ENCODE measurements around the gene RABAC1. TPM values are rescaled to one million over a fixed set of nuclear protein-coding genes. Genes with fewer than 3 reads are reported as not detected.
"Not testable (repeated sequence)": the region's sequence is repeated elsewhere in the genome, so short reads cannot be mapped to it uniquely, and the experiment has no call there.

The RABAC1 gene
- total RNA-seq, 2 donors from 2014 or later, result 64.5 to 81.0 TPM

- no peak for DNase-seq
Observed at GRCh38 chr19:41955521-41955920, 3.6 kb downstream of the RABAC1 start.

GRCh38 chr19:41951686-41952172 lies 7.4 kb downstream of the RABAC1 start:
- Mint-ChIP-seq H3K9me3 (no peaks in the 10 kb centered on the region), H3K4me3 (peak overlapping the region; percentile 73 to 82), H3K36me3 (ENCODE audit: insufficient read depth in 2 of 2) (no peaks in the 10 kb centered on the region), H3K27ac (peak overlapping the region; percentile 86), H3K27me3 (ENCODE audit: low read depth) (no peaks in the 10 kb centered on the region), H3K4me1 (ENCODE audit: low read depth) (peaks cover 43% of the 10 kb centered on the region)
- ATAC-seq (replicated peaks in 1 of 2) (peak; percentile 84 to 87), DNase-seq (peak; percentile 88 to 91)

More at GRCh38 chr19:41955521-41955920, 3.6 kb downstream of the RABAC1 start:
- no peak for ATAC-seq (replicated peaks in 1 of 2)
- Mint-ChIP-seq H3K27ac (no peak overlapping the region), H3K27me3 (ENCODE audit: low read depth) (no peaks in the 10 kb centered on the region), H3K4me3 (no peak overlapping the region), H3K4me1 (ENCODE audit: low read depth) (peaks cover 32% of the 10 kb centered on the region), H3K36me3 (ENCODE audit: insufficient read depth in 2 of 2) (no peaks in the 10 kb centered on the region), H3K9me3 (no peaks in the 10 kb centered on the region)

GRCh38 chr19:41947091-41947490 lies 12.0 kb downstream of the RABAC1 start:
- ATAC-seq (replicated peaks in 1 of 2) (no peak), DNase-seq (no peak)
- H3K27me3 Mint-ChIP-seq (ENCODE audit: low read depth), result no peaks in the 10 kb centered on the region
- peak overlapping the region; percentile 27 to 51 for H3K4me3 Mint-ChIP-seq
- H3K27ac Mint-ChIP-seq, result peak overlapping the region; percentile 62
- no peaks in the 10 kb centered on the region for H3K9me3 Mint-ChIP-seq
- no peaks in the 10 kb centered on the region for H3K36me3 Mint-ChIP-seq (ENCODE audit: insufficient read depth in 2 of 2)
- peaks cover 82% of the 10 kb centered on the region for H3K4me1 Mint-ChIP-seq (ENCODE audit: low read depth)

- H3K9me3 Mint-ChIP-seq, result no peaks in the 10 kb centered on the region
- H3K4me1 Mint-ChIP-seq (ENCODE audit: low read depth), result peaks cover 77% of the 10 kb centered on the region
- peaks cover 8% of the 10 kb centered on the region for H3K27me3 Mint-ChIP-seq (ENCODE audit: low read depth)
- ATAC-seq (replicated peaks in 1 of 2) (peak; percentile 90 to 95), DNase-seq (peak; percentile 90 to 94)
- H3K27ac Mint-ChIP-seq, result peak overlapping the region; percentile 89
- peak overlapping the region; percentile 74 to 81 for H3K4me3 Mint-ChIP-seq
- H3K36me3 Mint-ChIP-seq (ENCODE audit: insufficient read depth in 2 of 2), result no peaks in the 10 kb centered on the region
Observed at GRCh38 chr19:41945135-41945766, 13.9 kb downstream of the RABAC1 start.

- Mint-ChIP-seq H3K27me3 (ENCODE audit: low read depth) (peaks cover 8% of the 10 kb centered on the region), H3K4me1 (ENCODE audit: low read depth) (peaks cover 72% of the 10 kb centered on the region), H3K36me3 (ENCODE audit: insufficient read depth in 2 of 2) (no peaks in the 10 kb centered on the region), H3K27ac (peak overlapping the region; percentile 20), H3K9me3 (no peaks in the 10 kb centered on the region), H3K4me3 (peak overlapping the region; percentile 74 to 81)
- ATAC-seq (replicated peaks in 1 of 2) (no peak), DNase-seq (no peak)
Observed at GRCh38 chr19:41944336-41944735, 14.8 kb downstream of the RABAC1 start.

GRCh38 chr19:41941410-41942202 lies 17.5 kb downstream of the RABAC1 start:
- H3K9me3 Mint-ChIP-seq, result no peaks in the 10 kb centered on the region
- DNase-seq (no peak), ATAC-seq (replicated peaks in 1 of 2) (no peak)
- H3K27me3 Mint-ChIP-seq (ENCODE audit: low read depth), result peaks cover 8% of the 10 kb centered on the region
- no peaks in the 10 kb centered on the region for H3K36me3 Mint-ChIP-seq (ENCODE audit: insufficient read depth in 2 of 2)
- peaks cover 56% of the 10 kb centered on the region for H3K4me1 Mint-ChIP-seq (ENCODE audit: low read depth)
- peak overlapping the region; percentile 66 to 79 for H3K4me3 Mint-ChIP-seq
- H3K27ac Mint-ChIP-seq, result peak overlapping the region; percentile 47

- peaks cover 8% of the 10 kb centered on the region for H3K27me3 Mint-ChIP-seq (ENCODE audit: low read depth)
- H3K27ac Mint-ChIP-seq, result no peak overlapping the region
- H3K4me1 Mint-ChIP-seq (ENCODE audit: low read depth), result peaks cover 56% of the 10 kb centered on the region
- H3K9me3 Mint-ChIP-seq, result no peaks in the 10 kb centered on the region
- ATAC-seq (replicated peaks in 1 of 2) (no peak), DNase-seq (no peak)
- peak overlapping the region; percentile 90 to 93 for H3K4me3 Mint-ChIP-seq
- no peaks in the 10 kb centered on the region for H3K36me3 Mint-ChIP-seq (ENCODE audit: insufficient read depth in 2 of 2)
Observed at GRCh38 chr19:41940731-41941409, 18.3 kb downstream of the RABAC1 start.

GRCh38 chr19:41939861-41940730 lies 19.0 kb downstream of the RABAC1 start:
- Mint-ChIP-seq H3K27ac (no peak overlapping the region), H3K4me3 (peak overlapping the region; percentile 90 to 93), H3K36me3 (ENCODE audit: insufficient read depth in 2 of 2) (no peaks in the 10 kb centered on the region), H3K9me3 (no peaks in the 10 kb centered on the region), H3K4me1 (ENCODE audit: low read depth) (peaks cover 54% of the 10 kb centered on the region), H3K27me3 (ENCODE audit: low read depth) (peaks cover 14% of the 10 kb centered on the region)
- peak; percentile 66 to 67 for DNase-seq
- ATAC-seq (replicated peaks in 1 of 2), result peak; percentile 26 to 39

GRCh38 chr19:41939209-41939608 lies 19.9 kb downstream of the RABAC1 start:
- Mint-ChIP-seq H3K4me1 (ENCODE audit: low read depth) (peaks cover 54% of the 10 kb centered on the region), H3K27me3 (ENCODE audit: low read depth) (peaks cover 19% of the 10 kb centered on the region), H3K4me3 (peak overlapping the region in 1 of 2 donors; percentile 28)
- DNase-seq; H3K9me3 Mint-ChIP-seq; H3K36me3 Mint-ChIP-seq (ENCODE audit: insufficient read depth in 2 of 2); ATAC-seq (replicated peaks in 1 of 2); H3K27ac Mint-ChIP-seq: not testable (repeated sequence)

- Mint-ChIP-seq H3K27me3 (ENCODE audit: low read depth) (peaks cover 19% of the 10 kb centered on the region), H3K9me3 (no peaks in the 10 kb centered on the region), H3K4me3 (peak overlapping the region in 1 of 2 donors; percentile 1), H3K4me1 (ENCODE audit: low read depth) (peaks cover 53% of the 10 kb centered on the region), H3K36me3 (ENCODE audit: insufficient read depth in 2 of 2) (no peaks in the 10 kb centered on the region), H3K27ac (no peak overlapping the region)
- DNase-seq (no peak), ATAC-seq (replicated peaks in 1 of 2) (no peak)
Observed at GRCh38 chr19:41937525-41938468, 21.3 kb downstream of the RABAC1 start.

GRCh38 chr19:41936961-41937360 lies 22.2 kb downstream of the RABAC1 start:
- H3K27ac Mint-ChIP-seq, result no peak overlapping the region
- H3K27me3 Mint-ChIP-seq (ENCODE audit: low read depth), result peaks cover 19% of the 10 kb centered on the region
- no peaks in the 10 kb centered on the region for H3K9me3 Mint-ChIP-seq
- ATAC-seq (replicated peaks in 1 of 2) (no peak), DNase-seq (no peak)
- no peaks in the 10 kb centered on the region for H3K36me3 Mint-ChIP-seq (ENCODE audit: insufficient read depth in 2 of 2)
- H3K4me3 Mint-ChIP-seq, result peak overlapping the region; percentile 14 to 20
- H3K4me1 Mint-ChIP-seq (ENCODE audit: low read depth), result peaks cover 50% of the 10 kb centered on the region

All from activated T-cell treated with anti-CD3 and anti-CD28 coated beads, Interleukin-2, amount 50 U/mL, for 72 hours (primary cell).